ENCODE results near the gene AUTS2. TPM values are rescaled to one million over a fixed set of nuclear protein-coding genes. Genes with fewer than 3 reads are reported as not detected.

Gene AUTS2
- total RNA-seq, 1 experiment from 2014 or later = 256 TPM

- WGBS (ENCODE audit: extremely low coverage, insufficient read length, low lambda C conversion rate) = no CpG with 5 or more reads among the region's 5 CpGs
- Mint-ChIP-seq H3K36me3 (ENCODE audit: insufficient read depth in 1 of 3, low read depth in 3 of 3) (no peaks in the 10 kb centered on the region), H3K27me3 (ENCODE audit: low read depth) (no peaks in the 10 kb centered on the region), H3K4me3 (no peak overlapping the region), H3K27ac (no peak overlapping the region), H3K9me3 (no peaks in the 10 kb centered on the region), H3K4me1 (peaks cover 0 to 12% of the 10 kb centered on the region in 2 experiments; a peak in 2 of 4 replicates)
- no peak for TF ChIP-seq CTCF (conservative IDR thresholded peaks at IDR 0.05)
- no peaks in the 10 kb centered on the region for H3K4me1 ChIP-seq (ENCODE audit: insufficient read depth, low read length)
- H2BK5ac ChIP-seq (ENCODE audit: insufficient read length, low read length) = no peak overlapping the region
- H2AFZ ChIP-seq (ENCODE audit: low read length) = no peak overlapping the region
- no peaks in the 10 kb centered on the region for H3K27me3 ChIP-seq (ENCODE audit: insufficient read depth, low read length)
- no peak overlapping the region for H2BK15ac ChIP-seq (ENCODE audit: low read depth, low read length)
- H4K5ac ChIP-seq (ENCODE audit: insufficient read length, low read depth, low read length) = no peak overlapping the region
- H3K23ac ChIP-seq (ENCODE audit: insufficient read length, low read depth, low read length) = no peak overlapping the region
- H3K18ac ChIP-seq (ENCODE audit: insufficient read length, low read depth, low read length) = no peak overlapping the region
- H2BK12ac ChIP-seq (ENCODE audit: insufficient read length, low read depth, low read length) = no peak overlapping the region
- no peaks in the 10 kb centered on the region for H3K23me2 ChIP-seq (ENCODE audit: insufficient read length, low read depth, low read length, poor library complexity, severe bottlenecking)
- no peaks in the 10 kb centered on the region for H3K79me2 ChIP-seq (ENCODE audit: insufficient read depth, low read length)
- H3K27ac ChIP-seq (ENCODE audit: insufficient read length, low read depth, low read length) = no peak overlapping the region
- no peak overlapping the region for H3K9ac ChIP-seq (ENCODE audit: extremely low read depth, insufficient read length, low read length)
- no peak overlapping the region for H3K4me2 ChIP-seq (ENCODE audit: insufficient read depth, insufficient read length, low read length)
- H3K79me1 ChIP-seq (ENCODE audit: insufficient read depth, low read depth, low read length, poor library complexity, severe bottlenecking) = no peaks in the 10 kb centered on the region
- no peak overlapping the region for H2BK120ac ChIP-seq (ENCODE audit: low read depth, low read length, poor library complexity, severe bottlenecking)
- no peak overlapping the region for H2AK5ac ChIP-seq (ENCODE audit: insufficient read length, low read length)
- H4K8ac ChIP-seq (replicated peaks; ENCODE audit: insufficient read length, low read depth, low read length) = no peak overlapping the region
- H4K20me1 ChIP-seq (ENCODE audit: control insufficient read depth, insufficient read depth, insufficient read length) = no peaks in the 10 kb centered on the region
- no peak overlapping the region for H3K4ac ChIP-seq (ENCODE audit: low read depth, low read length)
- H2BK20ac ChIP-seq (ENCODE audit: low read depth, low read length, poor library complexity, severe bottlenecking) = no peak overlapping the region
- DNase-seq = no peak
- H3K14ac ChIP-seq (ENCODE audit: insufficient read depth, low read length) = no peak overlapping the region
- no peaks in the 10 kb centered on the region for H3K9me3 ChIP-seq (ENCODE audit: control insufficient read depth, low read depth, low read length)
- no peak overlapping the region for H4K91ac ChIP-seq (ENCODE audit: insufficient read length, low read depth, low read length)
- no peak overlapping the region for H3K56ac ChIP-seq (ENCODE audit: insufficient read length, low read depth, low read length)
- H3T11ph ChIP-seq (ENCODE audit: low read length) = no peak overlapping the region
Observed at GRCh38 chr7:70466725-70467364, 868.6 kb downstream of the AUTS2 start.

All from H9 (cell line).